Measurements from ENCODE around the gene MDP1. TPM values are rescaled to one million over a fixed set of nuclear protein-coding genes. Genes with fewer than 3 reads are reported as not detected.

The MDP1 gene
- total RNA-seq, 3 donors from 2014 or later, result 11.1 to 14.8 (median 13.2) TPM

GRCh38 chr14:24240110-24240918 lies 24.4 kb upstream of the MDP1 start:
- Histone ChIP-seq H3K36me3 (ENCODE audit: low read depth) (peaks cover 5% of the 10 kb centered on the region), H3K4me1 (ENCODE audit: low read depth) (peaks cover 26% of the 10 kb centered on the region), H3K9me3 (no peaks in the 10 kb centered on the region), H3K4me3 (no peak overlapping the region)
- DNase-seq (peak in 1 of 3 donors; percentile 20), ATAC-seq (no peak)
- intact Hi-C loops (cut with DNase I, micrococcal nuclease), result loop anchor here in 1 of 2 donors (5.0 kb wide), 1 partner anchor 57 kb away; the partner anchor contains the start of genes DHRS1 and NOP9
- TF ChIP-seq, protein P1, sequence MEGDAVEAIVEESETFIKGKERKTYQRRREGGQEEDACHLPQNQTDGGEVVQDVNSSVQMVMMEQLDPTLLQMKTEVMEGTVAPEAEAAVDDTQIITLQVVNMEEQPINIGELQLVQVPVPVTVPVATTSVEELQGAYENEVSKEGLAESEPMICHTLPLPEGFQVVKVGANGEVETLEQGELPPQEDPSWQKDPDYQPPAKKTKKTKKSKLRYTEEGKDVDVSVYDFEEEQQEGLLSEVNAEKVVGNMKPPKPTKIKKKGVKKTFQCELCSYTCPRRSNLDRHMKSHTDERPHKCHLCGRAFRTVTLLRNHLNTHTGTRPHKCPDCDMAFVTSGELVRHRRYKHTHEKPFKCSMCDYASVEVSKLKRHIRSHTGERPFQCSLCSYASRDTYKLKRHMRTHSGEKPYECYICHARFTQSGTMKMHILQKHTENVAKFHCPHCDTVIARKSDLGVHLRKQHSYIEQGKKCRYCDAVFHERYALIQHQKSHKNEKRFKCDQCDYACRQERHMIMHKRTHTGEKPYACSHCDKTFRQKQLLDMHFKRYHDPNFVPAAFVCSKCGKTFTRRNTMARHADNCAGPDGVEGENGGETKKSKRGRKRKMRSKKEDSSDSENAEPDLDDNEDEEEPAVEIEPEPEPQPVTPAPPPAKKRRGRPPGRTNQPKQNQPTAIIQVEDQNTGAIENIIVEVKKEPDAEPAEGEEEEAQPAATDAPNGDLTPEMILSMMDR (IDR thresholded peaks at IDR 0.05), result no peak

GRCh38 chr14:24238527-24239037 lies 22.7 kb upstream of the MDP1 start:
- no peak overlapping the region for H3K4me3 ChIP-seq
- peaks cover 24% of the 10 kb centered on the region for H3K4me1 ChIP-seq (ENCODE audit: low read depth)
- intact Hi-C loops (cut with DNase I, micrococcal nuclease), result no loop called here
- TF ChIP-seq, protein P1 (IDR thresholded peaks at IDR 0.05), result no peak
- DNase-seq (peak in 1 of 3 donors; percentile 4), ATAC-seq (no peak)
- H3K9me3 ChIP-seq, result no peaks in the 10 kb centered on the region
- peaks cover 5% of the 10 kb centered on the region for H3K36me3 ChIP-seq (ENCODE audit: low read depth)

DNA sequence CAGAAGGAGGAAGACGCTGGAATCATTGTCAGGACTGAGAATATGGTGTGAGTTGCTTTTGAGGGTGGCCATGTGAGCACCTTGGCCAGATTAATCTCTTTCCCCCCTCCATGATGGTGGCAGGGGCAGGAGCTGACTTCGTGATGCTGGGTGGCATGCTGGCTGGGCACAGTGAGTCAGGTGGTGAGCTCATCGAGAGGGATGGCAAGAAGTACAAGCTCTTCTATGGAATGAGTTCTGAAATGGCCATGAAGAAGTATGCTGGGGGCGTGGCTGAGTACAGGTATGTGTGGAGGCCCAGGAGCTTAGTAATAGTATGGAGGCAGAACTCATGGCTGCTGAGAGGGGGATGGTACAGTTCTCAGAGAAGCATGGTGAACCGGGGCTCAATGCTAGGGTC lies 22.3 kb upstream of the MDP1 start:
- Histone ChIP-seq H3K9me3 (no peaks in the 10 kb centered on the region), H3K36me3 (ENCODE audit: low read depth) (peaks cover 5% of the 10 kb centered on the region), H3K4me3 (no peak overlapping the region), H3K4me1 (ENCODE audit: low read depth) (peaks cover 26% of the 10 kb centered on the region)
- ATAC-seq (no peak), DNase-seq (peak in 1 of 3 donors; percentile 3)
- TF ChIP-seq, protein P1 (IDR thresholded peaks at IDR 0.05), result no peak
- intact Hi-C loops (cut with DNase I, micrococcal nuclease), result no loop called here

- Histone ChIP-seq H3K4me3 (no peak overlapping the region), H3K4me1 (ENCODE audit: low read depth) (peaks cover 26% of the 10 kb centered on the region), H3K9me3 (no peaks in the 10 kb centered on the region), H3K36me3 (ENCODE audit: low read depth) (peaks cover 5% of the 10 kb centered on the region)
- intact Hi-C loops (cut with DNase I, micrococcal nuclease), result no loop called here
- DNase-seq (peak in 1 of 3 donors; percentile 3), ATAC-seq (no peak)
- TF ChIP-seq, protein P1 (IDR thresholded peaks at IDR 0.05), result no peak
Observed at GRCh38 chr14:24237463-24237955, 21.6 kb upstream of the MDP1 start.

GRCh38 chr14:24236689-24237462 lies 21.0 kb upstream of the MDP1 start:
- Histone ChIP-seq H3K4me3 (no peak overlapping the region), H3K9me3 (no peaks in the 10 kb centered on the region), H3K4me1 (ENCODE audit: low read depth) (peaks cover 26% of the 10 kb centered on the region), H3K36me3 (ENCODE audit: low read depth) (peaks cover 5% of the 10 kb centered on the region)
- no peak for ATAC-seq
- TF ChIP-seq, protein P1 (IDR thresholded peaks at IDR 0.05), result no peak
- DNase-seq, result no peak
- intact Hi-C loops (cut with DNase I, micrococcal nuclease), result no loop called here

All from mucosa of descending colon (tissue), 3 donors.